K562 (cell line): ENCODE results near the gene RAB1B. TPM values are rescaled to one million over a fixed set of nuclear protein-coding genes. Genes with fewer than 3 reads are reported as not detected.
A peak's percentile ranks its signal among the peaks of the same experiment; 100 is the strongest.

Experiments used
- ARID4B ChIP-seq: sonication (generic); formaldehyde crosslinking; IDR thresholded peaks from 2 replicates; pipeline ENCODE4 v1.8.0; 2022; ENCODE audit warnings: mild to moderate bottlenecking, missing genetic modification reagents
- BHLHE40 ChIP-seq: IDR thresholded peaks from 2 replicates; pipeline ENCODE4 v1.6.1; 2011; ENCODE audit warnings: low read length, improper control_type of control experiment
- EGR1 ChIP-seq: fragments of 450-650 bp; conservative IDR thresholded peaks from 2 replicates; pipeline ENCODE4 v1.6.1; 2017; ENCODE audit warnings: mild to moderate bottlenecking
- JUN ChIP-seq, 2 experiments: sonication (generic) in 1 of 2; formaldehyde crosslinking in 1 of 2; IDR thresholded peaks; 2 replicates each; pipeline versions ENCODE4 v1.6.1 to v1.8.0; 2012 to 2022; ENCODE audit warnings: borderline replicate concordance in 2 of 2, mild to moderate bottlenecking in 2 of 2, improper control_type of control experiment in 1 of 2, low read depth in 1 of 2, low read length in 1 of 2, missing genetic modification reagents in 1 of 2
- MCM2 ChIP-seq: fragments of 450-650 bp; IDR thresholded peaks from 2 replicates; pipeline ENCODE4 v1.6.1; 2017; ENCODE audit warnings: low read depth, mild to moderate bottlenecking
- MECOM ChIP-seq: fragments of 250-450 bp; sonication (Bioruptor Pico); IDR thresholded peaks from 2 replicates; pipeline ENCODE4 v1.8.0; 2022; ENCODE audit warnings: inconsistent platforms
- NR4A1 ChIP-seq, 2 experiments: fragments of 250-450 bp in 1 of 2; fragments of 450-650 bp in 1 of 2; sonication (Bioruptor Pico) in 1 of 2; IDR thresholded peaks; 2 replicates each; pipeline versions ENCODE4 v1.4.0 to v1.6.1; 2016 to 2020; ENCODE audit warnings: mild to moderate bottlenecking in 2 of 2, missing compliant biosample characterization in 1 of 2, missing genetic modification characterization in 1 of 2, moderate library complexity in 1 of 2
- PHB2 ChIP-seq: fragments of 450-650 bp; IDR thresholded peaks from 2 replicates; pipeline ENCODE4 v1.6.1; 2017; ENCODE audit warnings: low read depth
- SMAD4 ChIP-seq: fragments of 250-450 bp; sonication (Bioruptor Pico); conservative IDR thresholded peaks from 2 replicates; pipeline ENCODE4 v1.8.0; 2021; ENCODE audit warnings: inconsistent platforms, mild to moderate bottlenecking, moderate library complexity
- SMARCE1 ChIP-seq: fragments of 450-650 bp; IDR thresholded peaks from 2 replicates; pipeline ENCODE4 v1.7.1; 2016; ENCODE audit warnings: mild to moderate bottlenecking
- SRF ChIP-seq, 2 experiments: fragments of 250-450, 450-650 bp in 1 of 2; sonication (Bioruptor Pico) in 1 of 2; sonication (generic) in 1 of 2; formaldehyde crosslinking; IDR thresholded peaks; 2 replicates each; pipeline versions ENCODE4 v1.5.0 to v1.5.1; 2020 to 2022; ENCODE audit warnings: mild to moderate bottlenecking in 1 of 2, missing genetic modification reagents in 1 of 2
- TAF9B ChIP-seq: fragments of 450-650 bp; IDR thresholded peaks from 2 replicates; pipeline ENCODE4 v1.6.1; 2018; ENCODE audit warnings: mild to moderate bottlenecking; ENCODE audit not compliant: partially characterized antibody
- THAP7 ChIP-seq: fragments of 250-450 bp; sonication (Bioruptor Pico); IDR thresholded peaks from 2 replicates; pipeline ENCODE4 v1.5.0; 2021
- TOE1 ChIP-seq, 2 experiments: fragments of 450-650 bp in 1 of 2; sonication (generic) in 1 of 2; formaldehyde crosslinking in 1 of 2; IDR thresholded peaks; 2 replicates each; pipeline versions ENCODE4 v1.7.1 to v1.8.0; 2016 to 2022; ENCODE audit warnings: borderline replicate concordance in 2 of 2, mild to moderate bottlenecking in 2 of 2, antibody characterized with exemption in 1 of 2, inconsistent platforms in 1 of 2, low read depth in 1 of 2, missing genetic modification reagents in 1 of 2, moderate library complexity in 1 of 2
- polyA plus RNA-seq, 8 experiments: library from polyadenylated mRNA; depleted of rRNA in 4 of 8; stranded (reverse) in 5 of 8; unstranded in 3 of 8; fragments of >200 nt; fragmentation: Nextera tagmentation in 2 of 8; fragmentation: Illumina TruSeq in 1 of 8; extraction: Ambion mirVana in 2 of 8; extraction: Trizol in 1 of 8; gene quantifications; 2 replicates each; pipeline versions ENCODE4 v1.2.1 to v1.2.3, GENCODE V29; 2011 to 2014; ENCODE audit warnings: inconsistent platforms in 1 of 8, missing spikeins in 1 of 8
- total RNA-seq, 7 experiments: library from RNA; depleted of rRNA in 6 of 7; stranded (reverse); fragments of >200 nt in 6 of 7; fragmentation: Illumina TruSeq in 2 of 7; extraction: Trizol in 2 of 7; gene quantifications; 2 replicates each; pipeline versions ENCODE4 v1.2.1 to v1.2.3, GENCODE V29; 2011 to 2021; ENCODE audit warnings: low replicate concordance in 1 of 7
- TF ChIP-seq, protein P1 (sequence below): fragments of 450-650 bp; IDR thresholded peaks from 2 replicates; pipeline ENCODE4 v1.7.1; 2018; ENCODE audit warnings: mild to moderate bottlenecking, low read depth; ENCODE audit not compliant: partially characterized antibody
- TF ChIP-seq, protein P2 (sequence below), 3 experiments: fragments of 200-800 bp in 1 of 3; sonication (Bioruptor generic) in 1 of 3; sonication (generic) in 1 of 3; formaldehyde crosslinking in 1 of 3; IDR thresholded peaks; 2 replicates each; pipeline versions ENCODE4 v1.6.1 to v1.8.0; 2016 to 2022; ENCODE audit warnings: mild to moderate bottlenecking in 2 of 3, missing compliant biosample characterization in 2 of 3, missing genetic modification characterization in 2 of 3, missing genetic modification reagents in 1 of 3

The RAB1B gene
- total and polyA plus RNA-seq, 9 of the 15 experiments (the other 6 are each of a cell fraction or from before 2014, with no cell fraction given): 5.6 to 146 (median 98.6) TPM

DNA sequence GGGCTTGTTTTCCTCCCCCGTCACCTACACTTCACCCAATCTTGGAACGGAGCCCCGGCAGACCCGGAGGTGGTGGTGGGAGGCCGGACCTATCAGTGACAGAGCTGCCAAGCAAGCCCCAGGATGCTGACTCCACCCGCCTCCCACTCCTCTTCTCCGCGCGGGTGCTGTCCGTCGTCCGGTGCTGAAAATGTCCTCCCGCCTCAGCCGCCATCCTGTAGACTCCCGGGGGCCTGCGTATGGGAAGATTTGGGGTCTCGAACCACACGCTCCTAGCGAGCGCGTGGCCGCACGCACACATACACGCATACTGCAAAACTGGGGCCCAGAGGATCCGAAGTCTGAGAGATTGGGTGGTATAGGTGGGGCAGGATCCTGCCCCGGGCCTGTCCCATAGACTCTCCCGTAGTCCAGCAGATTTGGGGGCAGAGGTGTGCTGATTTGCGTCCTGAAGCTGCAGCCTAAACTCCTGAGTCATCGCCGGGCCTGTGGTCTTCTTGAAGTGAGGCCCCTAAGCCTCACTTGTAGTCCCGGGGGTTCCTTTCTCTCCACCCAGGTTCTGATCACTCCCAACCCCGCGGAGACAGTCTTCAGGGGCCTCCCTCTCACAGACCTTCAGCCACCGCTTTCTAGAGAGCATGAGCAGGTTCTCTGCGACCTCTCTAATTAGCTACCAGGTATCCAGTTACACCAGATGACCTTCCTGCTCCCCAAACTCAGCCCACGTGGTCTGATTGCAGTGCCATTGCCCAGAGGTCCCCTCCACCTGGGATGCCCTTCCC, 21.3 kb downstream of the RAB1B start (continued):
- TF ChIP-seq JUN (IDR thresholded peaks at IDR 0.05; ENCODE audit: borderline replicate concordance, low read depth, low read length) (no peak), JUN (CRISPR knock-in tag; IDR thresholded peaks at IDR 0.05; ENCODE audit: borderline replicate concordance) (peak; percentile 72; the same call in 1 of the 2 replicates), TOE1 (IDR thresholded peaks at IDR 0.05; ENCODE audit: borderline replicate concordance) (no peak; the same call in 1 of the 2 replicates), TOE1 (CRISPR knock-in tag; IDR thresholded peaks at IDR 0.05; ENCODE audit: borderline replicate concordance, low read depth) (peak; percentile 96), SMAD4 (peak; percentile 47; the same call in 1 of the 2 replicates), MCM2 (no peak), BHLHE40 (no peak), TAF9B (no peak), ARID4B (CRISPR knock-in tag) (peak; percentile 98), PHB2 (no peak), SRF (CRISPR knock-in tag; IDR thresholded peaks at IDR 0.05) (peak in 1 of 2 experiments; percentile 72; a peak in 1 of 4 replicates), NR4A1 (CRISPR knock-in tag; IDR thresholded peaks at IDR 0.05) (no peak), NR4A1 (tag; IDR thresholded peaks at IDR 0.05) (no peak), MECOM (CRISPR knock-in tag) (peak; percentile 69; the same call in 1 of the 2 replicates), THAP7 (CRISPR knock-in tag) (no peak), EGR1 (peak; percentile 63), SMARCE1 (peak; percentile 76)
- TF ChIP-seq, protein P1, sequence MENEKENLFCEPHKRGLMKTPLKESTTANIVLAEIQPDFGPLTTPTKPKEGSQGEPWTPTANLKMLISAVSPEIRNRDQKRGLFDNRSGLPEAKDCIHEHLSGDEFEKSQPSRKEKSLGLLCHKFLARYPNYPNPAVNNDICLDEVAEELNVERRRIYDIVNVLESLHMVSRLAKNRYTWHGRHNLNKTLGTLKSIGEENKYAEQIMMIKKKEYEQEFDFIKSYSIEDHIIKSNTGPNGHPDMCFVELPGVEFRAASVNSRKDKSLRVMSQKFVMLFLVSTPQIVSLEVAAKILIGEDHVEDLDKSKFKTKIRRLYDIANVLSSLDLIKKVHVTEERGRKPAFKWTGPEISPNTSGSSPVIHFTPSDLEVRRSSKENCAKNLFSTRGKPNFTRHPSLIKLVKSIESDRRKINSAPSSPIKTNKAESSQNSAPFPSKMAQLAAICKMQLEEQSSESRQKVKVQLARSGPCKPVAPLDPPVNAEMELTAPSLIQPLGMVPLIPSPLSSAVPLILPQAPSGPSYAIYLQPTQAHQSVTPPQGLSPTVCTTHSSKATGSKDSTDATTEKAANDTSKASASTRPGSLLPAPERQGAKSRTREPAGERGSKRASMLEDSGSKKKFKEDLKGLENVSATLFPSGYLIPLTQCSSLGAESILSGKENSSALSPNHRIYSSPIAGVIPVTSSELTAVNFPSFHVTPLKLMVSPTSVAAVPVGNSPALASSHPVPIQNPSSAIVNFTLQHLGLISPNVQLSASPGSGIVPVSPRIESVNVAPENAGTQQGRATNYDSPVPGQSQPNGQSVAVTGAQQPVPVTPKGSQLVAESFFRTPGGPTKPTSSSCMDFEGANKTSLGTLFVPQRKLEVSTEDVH: peak; percentile 51
- TF ChIP-seq, protein P2, sequence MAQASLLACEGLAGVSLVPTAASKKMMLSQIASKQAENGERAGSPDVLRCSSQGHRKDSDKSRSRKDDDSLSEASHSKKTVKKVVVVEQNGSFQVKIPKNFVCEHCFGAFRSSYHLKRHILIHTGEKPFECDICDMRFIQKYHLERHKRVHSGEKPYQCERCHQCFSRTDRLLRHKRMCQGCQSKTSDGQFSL (CRISPR knock-in tag; IDR thresholded peaks at IDR 0.05): 0 out of 2 replicates have a peak, but pooled peaks have one; percentile 21
- TF ChIP-seq, protein P2 (tag; IDR thresholded peaks at IDR 0.05): no peak
